Pancreas (tissue), 10 donors: ENCODE results near the gene PCDHB3. TPM values are rescaled to one million over a fixed set of nuclear protein-coding genes. Genes with fewer than 3 reads are reported as not detected.
"Not testable (repeated sequence)": the region's sequence is repeated elsewhere in the genome, so short reads cannot be mapped to it uniquely, and the experiment has no call there.

Experiments used
- ATAC-seq, 4 donors: fragments of 200-7000 bp; cut with Tn5 transposase; one replicate each; pipeline versions ENCODE4 v1.8.0 to v1.9.1; 2020; ENCODE audit warnings: mild to moderate bottlenecking in 4 of 4, moderate library complexity in 4 of 4
- DNase-seq, 6 donors: peaks; one replicate each; pipeline ENCODE4 v3.0.0-alpha.2; 2020
- FAIRE-seq: peaks from 2 replicates; lab custom pipeline; 2012; peaks lifted over from hg19 to GRCh38; lab: Jason Lieb, UNC
- H3K27ac ChIP-seq, 4 donors: fragments of 200-600 bp; sonication (generic); 1 replicate in 3 of 4; 2 replicates in 1 of 4; pipeline versions ENCODE4 v1.5.0 to v1.8.0; 2020
- H3K27me3 ChIP-seq, 4 donors: fragments of 200-600 bp; one replicate each; pipeline ENCODE4 v1.8.0; 2021
- H3K36me3 ChIP-seq, 3 donors: fragments of 200-600 bp; sonication (generic) in 1 of 3; one replicate each; pipeline versions ENCODE4 v1.5.0 to v1.8.0; 2020 to 2021
- H3K4me1 ChIP-seq, 3 donors: fragments of 200-600 bp; one replicate each; pipeline ENCODE4 v1.8.0; 2021
- H3K4me3 ChIP-seq, 4 donors: fragments of 200-600 bp; sonication (generic) in 2 of 4; one replicate each; pipeline versions ENCODE4 v1.5.0 to v1.8.0; 2020 to 2021
- H3K9me3 ChIP-seq, 4 donors: fragments of 200-600 bp; one replicate each; pipeline ENCODE4 v1.8.0; 2021
- whole genome bisulfite sequencing, 2 donors: extraction: QIAGEN DNeasy Blood & Tissue Kit; methylation state at CpG; one replicate each; pipeline ENCODE4 v1.1.7; 2013; 5-methylcytosine and 5-hydroxymethylcytosine counted together
- intact Hi-C, 3 donors: fragments of 100-400 bp; cut with DNase I; formaldehyde crosslinking; loops; one replicate each; pipeline versions ENCODE4 v1.11.1 to v1.14.2; 2022
- polyA plus RNA-seq, 2 donors: library from polyadenylated mRNA; stranded (reverse); fragments of 200-250 nt; gene quantifications; one replicate each; pipeline ENCODE4 v1.2.3, GENCODE V29; 2013
- total RNA-seq, 6 donors: library from RNA; stranded (reverse); fragmentation: NEBNext Ultra II Directional in 4 of 6; extraction: Animal tissue kit (Norgen Biotek cat#: 25700) in 4 of 6; gene quantifications; one replicate each; pipeline versions ENCODE4 v1.2.1 to v1.2.4, GENCODE V29; 2021 to 2023
- TF ChIP-seq, protein P1 (sequence below), 4 donors: fragments of 200-600 bp; sonication (generic) in 3 of 4; IDR thresholded peaks; one replicate each; pipeline versions ENCODE4 v1.5.0 to v1.8.0; 2021; ENCODE audit warnings: antibody characterized with exemption in 4 of 4
- donor health status: healthy with polysubstance abuse.
- donor health status: DM: no; HTN: no; CAD: no; lungs with moderate emphysema.
- donor health status: DM: no; HTN: no; CAD: no.
- donor health status: control.
- donor health status: control.
- donor health status: Bipolar disorder and iron deficiency.
- donor health status: DM: yes; HTN: yes; CAD: no.
- donor health status: DM: no; HTN: no; CAD: no.
- donor health status: DM: no; HTN: no; CAD: no.
- donor health status: DM: yes; HTN: yes; CAD: no.

PCDHB3 gene
- total and polyA plus RNA-seq, 8 donors = 0.41 to 2.2 (median 1.0) TPM

DNA sequence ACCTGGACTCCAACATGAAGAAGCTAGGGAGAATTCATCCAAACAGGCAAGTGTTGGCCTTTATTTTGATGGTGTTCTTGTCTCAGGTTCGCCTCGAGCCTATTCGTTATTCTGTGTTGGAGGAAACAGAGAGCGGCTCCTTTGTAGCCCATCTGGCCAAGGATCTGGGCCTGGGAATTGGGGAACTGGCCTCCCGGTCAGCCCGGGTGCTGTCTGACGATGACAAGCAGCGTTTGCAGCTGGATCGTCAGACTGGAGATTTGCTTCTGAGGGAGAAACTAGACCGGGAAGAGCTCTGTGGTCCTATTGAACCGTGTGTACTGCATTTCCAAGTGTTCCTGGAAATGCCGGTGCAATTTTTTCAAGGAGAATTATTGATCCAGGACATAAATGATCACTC lies 21.7 kb downstream of the PCDHB3 start:
- peak overlapping the region; percentile 3 to 57 (median 12) for H3K27ac ChIP-seq
- 26 to 34% methylated on average over 12 of the region's 12 CpGs for WGBS, 2 donors

DNA sequence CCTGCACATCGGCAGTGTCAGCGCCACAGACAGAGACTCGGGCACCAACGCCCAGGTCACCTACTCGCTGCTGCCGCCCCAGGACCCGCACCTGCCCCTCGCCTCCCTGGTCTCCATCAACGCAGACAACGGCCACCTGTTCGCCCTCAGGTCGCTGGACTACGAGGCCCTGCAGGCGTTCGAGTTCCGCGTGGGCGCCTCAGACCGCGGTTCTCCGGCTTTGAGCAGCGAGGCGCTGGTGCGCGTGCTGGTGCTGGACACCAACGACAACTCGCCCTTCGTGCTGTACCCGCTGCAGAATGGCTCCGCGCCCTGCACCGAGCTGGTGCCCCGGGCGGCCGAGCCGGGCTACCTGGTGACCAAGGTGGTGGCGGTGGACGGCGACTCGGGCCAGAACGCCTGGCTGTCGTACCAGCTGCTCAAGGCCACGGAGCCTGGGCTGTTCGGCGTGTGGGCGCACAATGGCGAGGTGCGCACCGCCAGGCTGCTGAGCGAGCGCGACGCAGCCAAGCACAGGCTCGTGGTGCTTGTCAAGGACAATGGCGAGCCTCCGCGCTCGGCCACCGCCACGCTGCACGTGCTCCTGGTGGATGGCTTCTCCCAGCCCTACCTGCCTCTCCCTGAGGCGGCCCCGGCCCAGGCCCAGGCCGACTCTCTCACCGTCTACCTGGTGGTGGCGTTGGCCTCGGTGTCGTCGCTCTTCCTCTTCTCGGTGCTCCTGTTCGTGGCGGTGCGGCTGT lies 23.3 kb downstream of the PCDHB3 start:
- FAIRE-seq, intact Hi-C loops, H3K36me3 ChIP-seq, H3K4me3 ChIP-seq, H3K4me1 ChIP-seq, H3K27me3 ChIP-seq, DNase-seq, H3K9me3 ChIP-seq, H3K27ac ChIP-seq, ATAC-seq: not testable (repeated sequence)
- WGBS, 2 donors = 38 to 42% methylated on average over 38 to 69 of the region's 73 CpGs

More for the DNA sequence above, 21.7 kb downstream of the PCDHB3 start:
- H3K9me3 ChIP-seq = no peaks in the 10 kb centered on the region
- FAIRE-seq (no peak), DNase-seq (no peak), ATAC-seq (peak; percentile 53 to 85 (median 76))
- H3K27me3 ChIP-seq = no peaks in the 10 kb centered on the region
- H3K4me1 ChIP-seq = peaks cover 0 to 4% (median 0%) of the 10 kb centered on the region in 3 donors
- intact Hi-C loops = no loop called here
- peak overlapping the region in 3 of 4 donors; percentile 13 to 51 (median 27) for H3K4me3 ChIP-seq
- no peaks in the 10 kb centered on the region for H3K36me3 ChIP-seq
- TF ChIP-seq, protein P1, sequence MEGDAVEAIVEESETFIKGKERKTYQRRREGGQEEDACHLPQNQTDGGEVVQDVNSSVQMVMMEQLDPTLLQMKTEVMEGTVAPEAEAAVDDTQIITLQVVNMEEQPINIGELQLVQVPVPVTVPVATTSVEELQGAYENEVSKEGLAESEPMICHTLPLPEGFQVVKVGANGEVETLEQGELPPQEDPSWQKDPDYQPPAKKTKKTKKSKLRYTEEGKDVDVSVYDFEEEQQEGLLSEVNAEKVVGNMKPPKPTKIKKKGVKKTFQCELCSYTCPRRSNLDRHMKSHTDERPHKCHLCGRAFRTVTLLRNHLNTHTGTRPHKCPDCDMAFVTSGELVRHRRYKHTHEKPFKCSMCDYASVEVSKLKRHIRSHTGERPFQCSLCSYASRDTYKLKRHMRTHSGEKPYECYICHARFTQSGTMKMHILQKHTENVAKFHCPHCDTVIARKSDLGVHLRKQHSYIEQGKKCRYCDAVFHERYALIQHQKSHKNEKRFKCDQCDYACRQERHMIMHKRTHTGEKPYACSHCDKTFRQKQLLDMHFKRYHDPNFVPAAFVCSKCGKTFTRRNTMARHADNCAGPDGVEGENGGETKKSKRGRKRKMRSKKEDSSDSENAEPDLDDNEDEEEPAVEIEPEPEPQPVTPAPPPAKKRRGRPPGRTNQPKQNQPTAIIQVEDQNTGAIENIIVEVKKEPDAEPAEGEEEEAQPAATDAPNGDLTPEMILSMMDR (IDR thresholded peaks at IDR 0.05) = no peak

DNA sequence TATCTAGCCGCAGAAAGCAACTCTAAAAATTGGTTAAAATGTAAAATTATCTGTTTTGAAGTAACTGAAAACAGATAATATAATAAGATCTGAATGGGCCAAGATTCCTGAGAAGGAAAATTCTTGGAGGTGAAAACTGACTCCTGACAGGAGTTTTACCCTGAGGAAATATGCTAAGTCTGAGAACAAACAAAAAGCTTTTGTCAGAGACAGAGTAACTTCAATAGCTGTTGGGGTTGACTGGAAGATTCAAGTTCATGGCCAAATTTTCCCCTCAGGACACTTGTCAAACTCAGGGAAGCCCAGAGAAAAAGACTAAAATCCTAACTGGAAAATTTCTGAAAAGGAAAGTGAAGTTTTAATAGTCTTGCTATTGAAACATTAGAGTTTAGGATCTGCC lies 27.0 kb downstream of the PCDHB3 start:
- TF ChIP-seq, protein P1 (IDR thresholded peaks at IDR 0.05) = no peak
- Histone ChIP-seq H3K4me3 (no peak overlapping the region), H3K27ac (no peak overlapping the region), H3K36me3 (no peaks in the 10 kb centered on the region), H3K9me3 (no peaks in the 10 kb centered on the region), H3K27me3 (no peaks in the 10 kb centered on the region), H3K4me1 (peaks cover 0 to 4% (median 0%) of the 10 kb centered on the region in 3 donors)
- intact Hi-C loops = no loop called here
- WGBS, 2 donors = 80 to 90% methylated on average over 1 of the region's 1 CpG
- ATAC-seq = no peak
- FAIRE-seq = no peak
- DNase-seq = no peak

DNA sequence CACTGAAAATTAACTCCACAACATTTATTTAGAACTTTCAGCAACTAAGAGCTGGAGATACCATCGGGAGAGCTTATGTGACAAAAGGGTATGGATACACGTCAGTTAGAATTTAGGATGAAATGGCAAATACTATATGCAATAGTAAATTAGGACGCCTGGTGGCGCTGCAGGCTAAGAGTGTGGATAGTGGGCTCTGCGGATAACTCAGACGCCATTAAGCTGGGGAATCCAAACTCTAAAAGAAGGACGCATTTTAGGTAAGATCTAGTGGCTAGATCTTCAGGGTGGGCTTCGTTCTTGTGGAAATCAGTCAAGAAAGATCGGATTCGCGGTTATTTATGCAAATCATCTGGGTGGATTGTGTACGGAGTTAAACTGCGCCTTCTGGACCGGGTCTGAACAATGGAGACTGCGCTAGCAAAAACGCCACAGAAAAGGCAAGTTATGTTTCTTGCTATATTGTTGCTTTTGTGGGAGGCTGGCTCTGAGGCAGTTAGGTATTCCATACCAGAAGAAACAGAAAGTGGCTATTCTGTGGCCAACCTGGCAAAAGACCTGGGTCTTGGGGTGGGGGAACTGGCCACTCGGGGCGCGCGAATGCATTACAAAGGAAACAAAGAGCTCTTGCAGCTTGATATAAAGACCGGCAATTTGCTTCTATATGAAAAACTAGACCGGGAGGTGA lies 34.9 kb downstream of the PCDHB3 start, which contains the start of gene PCDHB5:
PCDHB5 (plus strand) TSS at position 177 of the 688 bp plus-strand sequence; CDS start at position 406, 229 bp downstream.
- peak within 1 kb of the TSS; percentile 12 to 50 (median 34) for H3K4me3 ChIP-seq
- intact Hi-C loops = no loop called here
- H3K27ac ChIP-seq = peak within 1 kb of the TSS in 2 of 4 donors; percentile 44 to 47
- DNase-seq (peak in 4 of 6 donors; percentile 29 to 67 (median 47)), FAIRE-seq (no peak), ATAC-seq (peak; percentile 94 to 98 (median 96))
- no peaks in the 10 kb centered on the region for H3K4me1 ChIP-seq
- no peaks in the 10 kb centered on the region for H3K9me3 ChIP-seq
- TF ChIP-seq, protein P1 (IDR thresholded peaks at IDR 0.05) = peak; percentile 34 to 41 (median 38)
- 8 to 13% methylated on average over 22 of the region's 22 CpGs for WGBS, 2 donors
- H3K36me3 ChIP-seq = no peaks in the 10 kb centered on the region
- no peaks in the 10 kb centered on the region for H3K27me3 ChIP-seq

DNA sequence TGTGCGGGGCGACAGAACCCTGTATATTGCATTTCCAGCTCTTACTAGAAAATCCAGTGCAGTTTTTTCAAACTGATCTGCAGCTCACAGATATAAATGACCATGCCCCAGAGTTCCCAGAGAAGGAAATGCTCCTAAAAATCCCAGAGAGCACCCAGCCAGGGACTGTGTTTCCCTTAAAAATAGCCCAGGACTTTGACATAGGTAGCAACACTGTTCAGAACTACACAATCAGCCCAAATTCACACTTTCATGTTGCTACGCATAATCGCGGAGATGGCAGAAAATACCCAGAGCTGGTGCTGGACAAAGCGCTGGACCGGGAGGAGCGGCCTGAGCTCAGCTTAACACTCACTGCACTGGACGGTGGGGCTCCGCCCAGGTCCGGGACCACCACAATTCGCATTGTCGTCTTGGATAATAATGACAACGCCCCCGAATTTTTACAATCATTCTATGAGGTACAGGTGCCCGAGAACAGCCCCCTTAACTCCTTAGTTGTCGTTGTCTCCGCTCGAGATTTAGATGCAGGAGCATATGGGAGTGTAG lies 35.5 kb downstream of the PCDHB3 start:
- intact Hi-C loops = no loop called here
- H3K27ac ChIP-seq = no peak overlapping the region
- H3K27me3 ChIP-seq = no peaks in the 10 kb centered on the region
- no peak for DNase-seq
- no peak for FAIRE-seq
- H3K9me3 ChIP-seq = no peaks in the 10 kb centered on the region
- WGBS, 2 donors = 31 to 42% methylated on average over 19 of the region's 19 CpGs
- peak; percentile 53 to 72 (median 63) for ATAC-seq
- H3K36me3 ChIP-seq = no peaks in the 10 kb centered on the region
- H3K4me1 ChIP-seq = no peaks in the 10 kb centered on the region
- H3K4me3 ChIP-seq = peak overlapping the region; percentile 8 to 50 (median 34)
- TF ChIP-seq, protein P1 (IDR thresholded peaks at IDR 0.05) = no peak

DNA sequence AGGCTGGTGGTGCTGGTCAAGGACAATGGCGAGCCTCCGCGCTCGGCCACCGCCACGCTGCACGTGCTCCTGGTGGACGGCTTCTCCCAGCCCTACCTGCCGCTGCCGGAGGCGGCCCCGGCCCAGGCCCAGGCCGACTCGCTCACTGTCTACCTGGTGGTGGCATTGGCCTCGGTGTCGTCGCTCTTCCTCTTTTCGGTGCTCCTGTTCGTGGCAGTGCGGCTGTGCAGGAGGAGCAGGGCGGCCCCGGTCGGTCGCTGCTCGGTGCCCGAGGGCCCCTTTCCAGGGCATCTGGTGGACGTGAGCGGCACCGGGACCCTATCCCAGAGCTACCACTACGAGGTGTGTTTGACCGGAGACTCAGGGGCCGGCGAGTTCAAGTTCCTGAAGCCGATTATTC lies 37.1 kb downstream of the PCDHB3 start:
- H3K4me3 ChIP-seq, intact Hi-C loops, H3K9me3 ChIP-seq, H3K36me3 ChIP-seq, H3K4me1 ChIP-seq, FAIRE-seq, H3K27ac ChIP-seq, ATAC-seq, H3K27me3 ChIP-seq: not testable (repeated sequence)
- peak in 1 of 6 donors; percentile 39 for DNase-seq
- 49 to 61% methylated on average over 27 to 34 of the region's 34 CpGs for WGBS, 2 donors
